GM12878 (cell line): ENCODE results near the gene MCOLN1.

Experiments used
- CTCF ChIP-seq, 3 experiments: IDR thresholded peaks in 2 of 3; conservative IDR thresholded peaks in 1 of 3; 2 replicates each; pipeline ENCODE4 v1.5.1; 2011; ENCODE audit warnings: low read depth in 3 of 3, low read length in 3 of 3, mild to moderate bottlenecking in 3 of 3, control low read depth in 2 of 3, moderate library complexity in 2 of 3, inconsistent platforms in 1 of 3, mixed read lengths in 1 of 3; ENCODE audit not compliant: control insufficient read depth in 2 of 3, insufficient read depth in 1 of 3; ENCODE audit errors: extremely low read depth in 1 of 3
- EGR1 ChIP-seq, 2 experiments: IDR thresholded peaks; 1 replicate in 1 of 2; 2 replicates in 1 of 2; pipeline ENCODE4 v1.6.1; 2011 to 2012; ENCODE audit warnings: low read depth in 2 of 2, low read length in 2 of 2, borderline replicate concordance in 1 of 2, mild to moderate bottlenecking in 1 of 2, moderate library complexity in 1 of 2
- EP300 ChIP-seq, 2 experiments: fragments of 150-350 bp in 1 of 2; IDR thresholded peaks; 2 replicates each; pipeline ENCODE4 v1.6.1; 2011 to 2012; ENCODE audit warnings: low read depth in 2 of 2, low read length in 2 of 2, borderline replicate concordance in 1 of 2, improper control_type of control experiment in 1 of 2, inconsistent platforms in 1 of 2; ENCODE audit not compliant: control insufficient read depth in 1 of 2
- EZH2 ChIP-seq: IDR thresholded peaks from 2 replicates; pipeline ENCODE4 v1.6.1; 2012; ENCODE audit warnings: low read depth, mild to moderate bottlenecking, control low read depth, inconsistent platforms, low read length, borderline replicate concordance; ENCODE audit not compliant: control insufficient read depth
- GABPA ChIP-seq: IDR thresholded peaks from 2 replicates; pipeline ENCODE4 v1.6.1; 2014; ENCODE audit warnings: antibody characterized with exemption, low read depth, mild to moderate bottlenecking, inconsistent platforms
- MAX ChIP-seq: IDR thresholded peaks from 2 replicates; pipeline ENCODE4 v1.6.1; 2012; ENCODE audit warnings: low read depth, low read length, improper control_type of control experiment
- MLLT1 ChIP-seq: fragments of 450-650 bp; IDR thresholded peaks from 2 replicates; pipeline ENCODE4 v1.6.1; 2016; ENCODE audit warnings: mild to moderate bottlenecking
- POLR2A ChIP-seq: IDR thresholded peaks from 2 replicates; pipeline ENCODE4 v1.6.1; 2011; ENCODE audit warnings: low read depth, mild to moderate bottlenecking, low read length
- TCF7 ChIP-seq: IDR thresholded peaks from 2 replicates; pipeline ENCODE4 v1.6.1; 2014; ENCODE audit warnings: antibody characterized with exemption, borderline replicate concordance
- ZNF217 ChIP-seq: fragments of 450-650 bp; IDR thresholded peaks from 2 replicates; pipeline ENCODE4 v1.6.1; 2017; ENCODE audit warnings: antibody characterized with exemption, mild to moderate bottlenecking
- ZNF274 ChIP-seq: IDR thresholded peaks from one replicate; pipeline ENCODE4 v1.8.0; 2011; ENCODE audit not compliant: insufficient read length, insufficient read depth
- TF ChIP-seq, protein P1 (sequence below): fragments of 450-650 bp; IDR thresholded peaks from 2 replicates; pipeline ENCODE4 v1.6.1; 2014; ENCODE audit warnings: mild to moderate bottlenecking
- TF ChIP-seq, protein P2 (sequence below): IDR thresholded peaks from 2 replicates; pipeline ENCODE4 v1.6.1; 2012; ENCODE audit warnings: mild to moderate bottlenecking, low read depth, low read length
- TF ChIP-seq, protein P3 (sequence below): IDR thresholded peaks from 2 replicates; pipeline ENCODE4 v1.6.1; 2011; ENCODE audit warnings: low read depth, mild to moderate bottlenecking, low read length, moderate library complexity, borderline replicate concordance; ENCODE audit errors: extremely low read depth

DNA sequence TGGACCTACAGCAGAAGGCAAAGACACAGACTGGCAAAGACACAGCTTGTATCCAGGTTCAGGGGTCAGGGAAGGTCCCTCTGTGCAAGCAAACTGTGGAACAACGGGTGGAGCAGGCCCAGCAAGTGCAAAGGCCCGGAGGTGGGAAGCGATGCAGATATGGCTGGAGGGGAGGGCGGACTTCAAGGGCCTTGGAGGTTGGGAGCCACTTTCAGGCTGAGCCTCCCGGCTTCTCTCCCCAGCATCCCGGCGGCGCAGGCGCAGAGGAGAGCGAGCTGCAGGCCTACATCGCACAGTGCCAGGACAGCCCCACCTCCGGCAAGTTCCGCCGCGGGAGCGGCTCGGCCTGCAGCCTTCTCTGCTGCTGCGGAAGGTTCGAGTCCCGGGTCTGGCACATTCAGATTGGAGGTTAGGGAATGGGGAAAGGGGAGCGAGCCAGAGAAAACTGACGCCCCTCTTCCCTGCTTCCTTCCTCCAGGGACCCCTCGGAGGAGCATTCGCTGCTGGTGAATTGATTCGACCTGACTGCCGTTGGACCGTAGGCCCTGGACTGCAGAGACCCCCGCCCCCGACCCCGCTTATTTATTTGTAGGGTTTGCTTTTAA is 11.0 kb downstream of the MCOLN1 start:
- TF ChIP-seq EZH2 = no peak
- TF ChIP-seq, protein P1, sequence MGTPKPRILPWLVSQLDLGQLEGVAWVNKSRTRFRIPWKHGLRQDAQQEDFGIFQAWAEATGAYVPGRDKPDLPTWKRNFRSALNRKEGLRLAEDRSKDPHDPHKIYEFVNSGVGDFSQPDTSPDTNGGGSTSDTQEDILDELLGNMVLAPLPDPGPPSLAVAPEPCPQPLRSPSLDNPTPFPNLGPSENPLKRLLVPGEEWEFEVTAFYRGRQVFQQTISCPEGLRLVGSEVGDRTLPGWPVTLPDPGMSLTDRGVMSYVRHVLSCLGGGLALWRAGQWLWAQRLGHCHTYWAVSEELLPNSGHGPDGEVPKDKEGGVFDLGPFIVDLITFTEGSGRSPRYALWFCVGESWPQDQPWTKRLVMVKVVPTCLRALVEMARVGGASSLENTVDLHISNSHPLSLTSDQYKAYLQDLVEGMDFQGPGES = no peak
- TF ChIP-seq EGR1 (IDR thresholded peaks at IDR 0.05; ENCODE audit: borderline replicate concordance in 1 of 2, low read depth in 2 of 2, low read length in 2 of 2) = no peak
- TF ChIP-seq MLLT1 = no peak
- no peak for TF ChIP-seq ZNF274
- TF ChIP-seq EP300 (IDR thresholded peaks at IDR 0.05; ENCODE audit: borderline replicate concordance in 1 of 2, control insufficient read depth in 1 of 2, low read depth in 2 of 2, low read length in 2 of 2) = no peak
- no peak for TF ChIP-seq CTCF (IDR thresholded peaks at IDR 0.05 in 2 of 3, conservative IDR thresholded peaks at IDR 0.05 in 1 of 3; ENCODE audit: control insufficient read depth in 2 of 3, extremely low read depth in 1 of 3, insufficient read depth in 1 of 3, low read depth in 3 of 3, low read length in 3 of 3)
- no peak for TF ChIP-seq ZNF217
- no peak for TF ChIP-seq GABPA
- TF ChIP-seq POLR2A = no peak
- TF ChIP-seq, protein P2, sequence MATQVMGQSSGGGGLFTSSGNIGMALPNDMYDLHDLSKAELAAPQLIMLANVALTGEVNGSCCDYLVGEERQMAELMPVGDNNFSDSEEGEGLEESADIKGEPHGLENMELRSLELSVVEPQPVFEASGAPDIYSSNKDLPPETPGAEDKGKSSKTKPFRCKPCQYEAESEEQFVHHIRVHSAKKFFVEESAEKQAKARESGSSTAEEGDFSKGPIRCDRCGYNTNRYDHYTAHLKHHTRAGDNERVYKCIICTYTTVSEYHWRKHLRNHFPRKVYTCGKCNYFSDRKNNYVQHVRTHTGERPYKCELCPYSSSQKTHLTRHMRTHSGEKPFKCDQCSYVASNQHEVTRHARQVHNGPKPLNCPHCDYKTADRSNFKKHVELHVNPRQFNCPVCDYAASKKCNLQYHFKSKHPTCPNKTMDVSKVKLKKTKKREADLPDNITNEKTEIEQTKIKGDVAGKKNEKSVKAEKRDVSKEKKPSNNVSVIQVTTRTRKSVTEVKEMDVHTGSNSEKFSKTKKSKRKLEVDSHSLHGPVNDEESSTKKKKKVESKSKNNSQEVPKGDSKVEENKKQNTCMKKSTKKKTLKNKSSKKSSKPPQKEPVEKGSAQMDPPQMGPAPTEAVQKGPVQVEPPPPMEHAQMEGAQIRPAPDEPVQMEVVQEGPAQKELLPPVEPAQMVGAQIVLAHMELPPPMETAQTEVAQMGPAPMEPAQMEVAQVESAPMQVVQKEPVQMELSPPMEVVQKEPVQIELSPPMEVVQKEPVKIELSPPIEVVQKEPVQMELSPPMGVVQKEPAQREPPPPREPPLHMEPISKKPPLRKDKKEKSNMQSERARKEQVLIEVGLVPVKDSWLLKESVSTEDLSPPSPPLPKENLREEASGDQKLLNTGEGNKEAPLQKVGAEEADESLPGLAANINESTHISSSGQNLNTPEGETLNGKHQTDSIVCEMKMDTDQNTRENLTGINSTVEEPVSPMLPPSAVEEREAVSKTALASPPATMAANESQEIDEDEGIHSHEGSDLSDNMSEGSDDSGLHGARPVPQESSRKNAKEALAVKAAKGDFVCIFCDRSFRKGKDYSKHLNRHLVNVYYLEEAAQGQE = no peak
- TF ChIP-seq, protein P3, sequence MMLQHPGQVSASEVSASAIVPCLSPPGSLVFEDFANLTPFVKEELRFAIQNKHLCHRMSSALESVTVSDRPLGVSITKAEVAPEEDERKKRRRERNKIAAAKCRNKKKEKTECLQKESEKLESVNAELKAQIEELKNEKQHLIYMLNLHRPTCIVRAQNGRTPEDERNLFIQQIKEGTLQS = no peak
- TF ChIP-seq TCF7 = no peak
- no peak for TF ChIP-seq MAX
